T-helper 22 cell (primary cell): Measurements from ENCODE around the gene ROR1.
"Not testable (repeated sequence)": the region's sequence is repeated elsewhere in the genome, so short reads cannot be mapped to it uniquely, and the experiment has no call there.

Experiments used
- DNase-seq: peaks from one replicate; pipeline ENCODE4 v3.0.0-alpha.2; 2020; ENCODE audit warnings: low read depth

Gene ROR1

DNA sequence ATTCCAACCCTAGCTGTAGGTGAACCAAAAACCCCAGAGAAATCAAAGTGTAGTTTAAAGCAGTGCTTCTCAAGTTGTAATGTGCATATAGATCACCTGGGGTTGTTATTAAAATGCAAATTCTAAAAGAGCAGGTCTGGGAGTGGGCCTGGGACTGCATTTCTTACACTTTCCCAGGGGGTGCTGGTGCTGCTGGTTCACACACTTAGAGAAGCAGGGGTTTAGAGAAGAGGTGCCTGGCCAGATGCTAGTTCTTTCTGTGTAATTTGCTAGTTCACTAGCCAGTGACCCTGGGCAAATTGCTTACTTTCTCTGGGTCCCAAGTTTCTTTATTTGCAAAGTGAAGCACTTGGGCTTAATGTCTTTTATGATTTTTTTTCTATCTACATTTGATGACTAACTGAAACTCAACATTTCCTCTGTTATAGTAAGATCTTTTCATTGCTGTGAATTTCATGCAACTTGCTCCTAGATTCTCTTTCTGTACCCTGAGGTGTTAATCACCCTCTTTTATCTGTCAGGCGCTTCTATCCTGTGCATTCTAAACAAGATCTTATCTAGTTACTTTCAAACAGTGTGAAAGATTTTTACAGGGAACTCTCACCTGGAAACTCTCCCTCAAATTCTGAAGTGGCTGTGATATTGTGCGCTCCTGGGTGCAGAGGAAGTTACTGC lies 287.8 kb downstream of the ROR1 start:
- no peak for DNase-seq

DNA sequence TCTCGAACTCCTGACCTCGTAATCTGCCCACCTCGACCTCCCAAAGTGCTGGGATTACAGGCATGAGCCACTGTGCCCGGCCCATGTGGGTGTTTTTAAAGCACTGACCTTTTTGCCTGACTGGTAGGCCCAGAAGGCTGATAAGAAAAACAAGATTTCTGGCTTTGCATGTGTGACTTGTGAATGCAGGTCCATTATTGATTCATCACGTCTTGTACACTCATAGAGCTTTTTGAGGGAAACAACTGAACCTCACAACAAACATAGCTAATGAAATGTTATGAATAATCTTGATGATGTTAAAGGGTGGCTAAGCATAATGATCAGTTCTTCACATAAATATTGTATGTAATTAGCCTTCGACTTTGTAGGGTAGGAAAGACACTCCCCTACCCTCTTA lies 288.7 kb downstream of the ROR1 start:
- DNase-seq: no peak

GRCh38 chr1:64062941-64063581 lies 289.2 kb downstream of the ROR1 start:
- no peak for DNase-seq

DNA sequence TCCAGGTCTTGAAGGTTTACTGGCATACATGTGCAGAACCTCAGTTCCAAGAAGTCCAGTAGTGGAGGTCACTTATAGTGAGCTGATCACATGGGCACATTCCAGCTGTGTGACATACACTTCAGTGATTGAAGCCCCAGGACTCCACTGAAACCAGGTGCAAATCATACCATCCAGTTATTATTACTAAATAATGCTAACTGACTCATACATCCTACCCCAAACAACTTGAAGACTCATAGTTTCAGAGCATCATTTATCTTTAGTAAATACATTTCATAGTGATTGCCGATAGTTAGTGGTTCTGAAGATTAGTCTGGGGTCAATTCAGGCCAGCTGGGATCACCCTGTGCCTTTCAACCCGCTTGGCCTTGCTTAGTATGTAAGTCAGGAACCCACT lies 291.8 kb downstream of the ROR1 start:
- DNase-seq: no peak

- no peak for DNase-seq
These were observed 298.4 kb downstream of the ROR1 start for GRCh38 chr1:64072089-64072793.

DNA sequence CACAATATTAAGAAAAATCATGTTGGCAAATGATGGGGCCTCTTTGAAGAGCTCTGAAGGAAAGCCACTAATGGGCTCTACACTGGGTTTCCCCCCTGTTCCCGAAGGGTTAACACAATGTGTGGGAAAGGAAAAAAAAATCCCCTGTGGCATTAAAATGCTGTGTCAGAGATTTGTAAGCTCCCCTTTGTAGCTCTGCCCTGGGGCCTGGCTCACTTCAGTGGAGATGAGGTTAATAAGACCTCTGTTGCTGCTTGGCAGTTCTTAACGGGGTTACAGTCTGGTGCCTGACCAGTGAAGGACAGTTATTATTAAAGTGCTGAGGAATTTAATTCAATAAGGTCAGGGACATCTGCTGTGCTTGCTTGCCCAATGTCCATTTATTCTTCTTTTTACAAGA lies 299.9 kb downstream of the ROR1 start:
- DNase-seq: no peak

- DNase-seq: no peak
These were observed 300.9 kb downstream of the ROR1 start for GRCh38 chr1:64074767-64075166.

DNA sequence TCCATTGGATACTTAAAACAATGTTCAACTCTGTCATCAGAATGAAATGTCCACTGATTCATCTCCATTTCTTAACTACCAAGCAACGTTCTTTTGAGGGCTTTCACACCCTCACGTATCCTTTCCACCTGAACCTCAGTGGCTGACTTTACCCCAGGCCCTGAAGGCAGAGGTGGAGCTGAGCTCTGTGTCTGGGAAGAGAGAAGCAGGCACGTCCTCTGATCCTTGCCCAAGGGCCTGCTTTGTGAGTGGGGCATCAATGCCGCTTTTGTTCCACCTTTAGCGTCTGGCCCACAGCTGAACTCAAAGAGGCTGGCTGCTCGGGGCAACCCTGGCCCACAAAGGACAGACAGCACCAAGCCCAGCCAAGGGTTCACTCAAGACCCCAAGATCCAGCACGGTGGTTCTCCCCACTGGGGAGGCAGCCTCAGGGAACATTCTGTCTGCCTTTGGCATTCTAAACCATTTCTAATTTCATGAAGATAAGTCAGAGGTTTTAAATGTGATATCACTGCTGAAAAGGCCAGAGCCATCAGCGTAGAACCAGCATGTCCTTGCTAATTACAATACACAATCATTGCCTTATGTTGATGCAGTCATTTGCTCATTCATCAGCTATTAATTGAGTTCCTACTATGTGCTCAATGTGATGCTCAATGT lies 303.6 kb downstream of the ROR1 start:
- DNase-seq: no peak

GRCh38 chr1:64080941-64081562 lies 307.2 kb downstream of the ROR1 start:
- DNase-seq: no peak

- no peak for DNase-seq
These were observed 308.6 kb downstream of the ROR1 start for GRCh38 chr1:64082459-64082858.

DNA sequence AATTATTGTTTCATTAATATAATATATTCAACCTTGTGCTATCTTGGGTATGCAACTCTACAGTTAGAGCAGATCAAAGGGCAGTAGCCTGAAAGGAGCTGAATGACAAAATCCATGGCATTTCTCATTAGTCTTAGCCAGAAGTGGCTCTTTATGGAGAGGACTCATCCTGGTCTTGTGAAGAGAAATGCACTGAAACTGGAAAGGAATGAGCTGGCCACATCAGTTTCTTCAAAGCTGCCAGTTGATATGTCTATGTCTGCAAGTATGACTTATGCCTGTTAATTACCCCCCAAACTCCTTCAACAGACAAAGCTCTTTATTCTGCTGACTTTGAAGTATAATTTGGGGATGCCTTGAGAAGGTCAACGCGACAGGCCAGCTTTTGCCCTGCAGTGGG lies 310.6 kb downstream of the ROR1 start:
- no peak for DNase-seq

GRCh38 chr1:64087768-64088167 lies 314.0 kb downstream of the ROR1 start:
- DNase-seq: no peak

DNA sequence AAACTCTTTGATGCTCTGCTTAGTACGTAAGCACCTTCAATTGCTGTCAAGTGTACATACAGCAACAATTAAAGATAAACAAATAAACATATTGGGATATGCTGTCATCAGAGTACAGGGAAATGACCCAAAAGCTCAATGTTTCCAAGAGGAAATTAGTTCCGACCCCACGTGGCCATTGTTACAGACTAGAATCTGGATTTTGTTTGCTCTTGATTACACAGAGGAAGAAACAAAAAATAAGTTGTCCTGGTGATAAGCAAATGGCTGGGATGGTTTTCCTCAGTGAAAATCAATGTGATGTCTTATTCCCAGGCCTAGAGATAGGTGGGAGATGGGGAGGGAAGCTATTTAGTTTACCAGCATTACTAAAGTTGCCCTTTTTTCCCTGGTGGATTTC lies 316.6 kb downstream of the ROR1 start:
- no peak for DNase-seq

DNA sequence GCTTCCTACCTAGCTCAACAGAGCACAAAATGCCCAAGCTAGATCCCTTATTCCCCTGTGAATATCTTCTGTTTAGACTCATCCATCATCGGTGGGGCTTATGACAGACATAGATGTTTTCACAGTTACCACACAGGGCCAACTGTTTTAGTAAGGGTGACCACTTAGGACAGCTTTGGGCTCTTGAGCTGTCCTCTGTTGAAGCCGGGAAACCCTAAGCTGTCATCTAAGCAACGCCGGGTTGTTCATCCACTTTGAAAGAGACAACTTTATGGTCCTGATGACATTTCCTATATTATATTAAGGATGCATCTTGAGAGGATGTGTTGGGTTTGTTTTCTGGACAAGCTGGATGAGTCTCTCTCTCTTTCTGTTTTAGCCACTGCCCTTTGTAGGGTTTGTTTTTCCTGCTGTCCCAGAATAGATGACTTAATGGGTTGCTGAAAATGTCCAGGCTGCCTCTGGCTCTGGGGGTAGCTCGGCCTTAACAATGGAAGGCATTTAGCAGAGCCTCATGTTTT lies 319.1 kb downstream of the ROR1 start:
- no peak for DNase-seq

- DNase-seq: no peak
These were observed 320.1 kb downstream of the ROR1 start for GRCh38 chr1:64093941-64094340.

- DNase-seq: no peak
These were observed 322.0 kb downstream of the ROR1 start for GRCh38 chr1:64095832-64096231.

GRCh38 chr1:64097859-64098258 lies 324.0 kb downstream of the ROR1 start:
- no peak for DNase-seq

GRCh38 chr1:64098436-64098835 lies 324.6 kb downstream of the ROR1 start:
- DNase-seq: no peak

DNA sequence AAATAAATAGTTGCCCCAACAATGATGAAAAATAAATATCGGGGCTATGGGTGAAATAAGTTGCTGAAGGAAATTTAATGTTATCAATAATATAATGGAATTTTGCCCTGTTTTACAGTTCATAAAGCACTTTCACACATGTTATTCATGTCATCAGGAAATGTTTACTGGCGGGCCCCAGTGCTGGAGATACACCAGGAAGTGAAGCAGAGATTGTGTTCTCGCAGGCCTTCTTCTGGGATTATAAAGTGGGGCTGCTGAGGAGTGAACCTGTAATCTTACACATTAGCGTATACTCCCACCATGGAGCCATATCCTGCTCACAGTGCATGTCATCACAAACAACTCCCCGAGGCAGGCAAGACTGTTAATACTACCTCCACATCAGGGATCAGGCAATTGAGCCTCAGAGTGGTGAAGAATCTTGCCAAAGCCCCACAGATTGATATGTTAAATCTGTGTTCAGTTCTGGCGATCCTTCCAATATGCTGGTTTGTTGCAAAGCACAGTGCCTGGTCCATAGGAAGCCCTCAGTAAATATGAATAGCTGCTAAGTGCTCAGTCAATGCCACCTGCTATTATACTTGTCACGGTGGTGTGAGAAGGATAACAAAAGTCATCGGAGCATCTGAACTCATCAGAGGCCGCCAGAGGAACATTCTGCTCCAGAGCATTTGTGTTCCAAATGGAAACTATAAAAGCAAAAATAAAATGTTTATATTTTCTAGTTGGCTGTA lies 325.2 kb downstream of the ROR1 start:
- DNase-seq: no peak

DNA sequence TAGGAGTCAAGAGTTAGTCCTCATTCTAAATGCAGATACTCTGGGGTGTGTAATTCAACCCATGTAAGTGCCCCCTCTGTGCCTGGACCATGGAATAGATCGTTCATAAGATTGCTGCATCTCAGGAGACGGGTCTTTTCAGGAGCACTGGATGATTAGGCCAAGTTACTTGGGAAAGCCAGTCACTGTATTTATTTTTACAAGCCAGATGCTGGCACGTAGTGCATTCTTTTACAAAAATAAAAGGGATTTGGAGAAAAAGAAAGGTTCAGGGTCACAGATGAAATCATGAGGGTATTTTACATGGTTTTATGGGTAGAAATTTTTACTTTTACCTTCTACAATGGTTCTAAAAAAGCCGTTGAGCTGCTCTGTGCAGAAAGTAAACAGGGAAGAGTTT lies 327.0 kb downstream of the ROR1 start:
- no peak for DNase-seq

DNA sequence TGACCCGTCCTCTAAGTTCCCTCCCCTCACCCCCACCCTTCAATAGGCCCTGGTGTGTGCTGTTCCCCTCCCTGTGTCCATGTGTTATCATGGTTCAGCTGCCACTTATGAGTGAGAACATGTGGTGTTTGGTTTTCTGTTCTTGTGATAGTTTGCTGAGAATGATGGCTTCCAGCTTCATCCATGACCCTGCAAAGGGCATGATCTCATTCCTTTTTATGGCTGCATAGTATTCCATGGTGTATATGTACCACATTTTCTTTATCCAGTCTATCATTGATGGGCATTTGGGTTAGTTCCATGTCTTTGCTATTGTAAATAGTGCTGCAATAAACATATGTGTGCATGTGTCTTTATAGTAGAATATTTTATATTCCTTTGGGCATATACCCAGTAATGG lies 330.8 kb downstream of the ROR1 start:
- not testable (repeated sequence) for DNase-seq

- DNase-seq: no peak
These were observed 333.3 kb downstream of the ROR1 start for GRCh38 chr1:64107118-64107519.
